ENCODE results near the gene RABL2B. TPM values are rescaled to one million over a fixed set of nuclear protein-coding genes. Genes with fewer than 3 reads are reported as not detected.

The RABL2B gene
- total and polyA plus RNA-seq, 2 experiments from 2014 or later, result 9.7 to 11.8 TPM

DNA sequence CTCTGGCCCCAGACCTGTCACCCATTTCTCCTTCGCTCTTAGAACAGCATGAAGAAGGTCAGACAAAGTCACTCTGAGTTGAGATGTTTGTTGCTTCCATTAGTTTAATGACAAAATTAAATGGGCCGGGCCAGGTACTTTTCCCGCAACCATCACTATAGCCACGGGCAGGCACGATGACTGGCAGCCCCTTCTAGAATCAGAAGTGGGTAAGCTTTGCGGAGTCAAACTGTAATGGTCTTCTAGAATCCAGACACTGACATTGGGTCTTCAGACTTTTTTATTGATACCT lies 47.8 kb downstream of the RABL2B start:
- no peaks in the 10 kb centered on the region for H3K36me3 ChIP-seq (ENCODE audit: insufficient read depth)
- H3K4me1 Mint-ChIP-seq, result peaks cover 6% of the 10 kb centered on the region
- H3K9me2 ChIP-seq (ENCODE audit: insufficient read depth), result no peaks in the 10 kb centered on the region
- no peaks in the 10 kb centered on the region; the same call in 2 of the 3 replicates for H3K9me3 Mint-ChIP-seq
- no peak overlapping the region for H3K4me3 ChIP-seq
- TF ChIP-seq JUNB (IDR thresholded peaks at IDR 0.05; ENCODE audit: unreplicated experiment) (no peak), EZH2 (IDR thresholded peaks at IDR 0.05; ENCODE audit: low read depth, unreplicated experiment) (no peak), NANOG (IDR thresholded peaks at IDR 0.05; ENCODE audit: borderline replicate concordance) (no peak), ZNF114 (CRISPR knock-in tag; IDR thresholded peaks at IDR 0.05) (no peak), STAT1 (IDR thresholded peaks at IDR 0.05; ENCODE audit: unreplicated experiment) (no peak), EZH2phosphoT487 (IDR thresholded peaks at IDR 0.05; ENCODE audit: unreplicated experiment) (no peak)
- TF ChIP-seq, protein P1, sequence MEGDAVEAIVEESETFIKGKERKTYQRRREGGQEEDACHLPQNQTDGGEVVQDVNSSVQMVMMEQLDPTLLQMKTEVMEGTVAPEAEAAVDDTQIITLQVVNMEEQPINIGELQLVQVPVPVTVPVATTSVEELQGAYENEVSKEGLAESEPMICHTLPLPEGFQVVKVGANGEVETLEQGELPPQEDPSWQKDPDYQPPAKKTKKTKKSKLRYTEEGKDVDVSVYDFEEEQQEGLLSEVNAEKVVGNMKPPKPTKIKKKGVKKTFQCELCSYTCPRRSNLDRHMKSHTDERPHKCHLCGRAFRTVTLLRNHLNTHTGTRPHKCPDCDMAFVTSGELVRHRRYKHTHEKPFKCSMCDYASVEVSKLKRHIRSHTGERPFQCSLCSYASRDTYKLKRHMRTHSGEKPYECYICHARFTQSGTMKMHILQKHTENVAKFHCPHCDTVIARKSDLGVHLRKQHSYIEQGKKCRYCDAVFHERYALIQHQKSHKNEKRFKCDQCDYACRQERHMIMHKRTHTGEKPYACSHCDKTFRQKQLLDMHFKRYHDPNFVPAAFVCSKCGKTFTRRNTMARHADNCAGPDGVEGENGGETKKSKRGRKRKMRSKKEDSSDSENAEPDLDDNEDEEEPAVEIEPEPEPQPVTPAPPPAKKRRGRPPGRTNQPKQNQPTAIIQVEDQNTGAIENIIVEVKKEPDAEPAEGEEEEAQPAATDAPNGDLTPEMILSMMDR (conservative IDR thresholded peaks at IDR 0.05; ENCODE audit: low read depth in 2 of 2), result no peak
- TF ChIP-seq, protein P2, sequence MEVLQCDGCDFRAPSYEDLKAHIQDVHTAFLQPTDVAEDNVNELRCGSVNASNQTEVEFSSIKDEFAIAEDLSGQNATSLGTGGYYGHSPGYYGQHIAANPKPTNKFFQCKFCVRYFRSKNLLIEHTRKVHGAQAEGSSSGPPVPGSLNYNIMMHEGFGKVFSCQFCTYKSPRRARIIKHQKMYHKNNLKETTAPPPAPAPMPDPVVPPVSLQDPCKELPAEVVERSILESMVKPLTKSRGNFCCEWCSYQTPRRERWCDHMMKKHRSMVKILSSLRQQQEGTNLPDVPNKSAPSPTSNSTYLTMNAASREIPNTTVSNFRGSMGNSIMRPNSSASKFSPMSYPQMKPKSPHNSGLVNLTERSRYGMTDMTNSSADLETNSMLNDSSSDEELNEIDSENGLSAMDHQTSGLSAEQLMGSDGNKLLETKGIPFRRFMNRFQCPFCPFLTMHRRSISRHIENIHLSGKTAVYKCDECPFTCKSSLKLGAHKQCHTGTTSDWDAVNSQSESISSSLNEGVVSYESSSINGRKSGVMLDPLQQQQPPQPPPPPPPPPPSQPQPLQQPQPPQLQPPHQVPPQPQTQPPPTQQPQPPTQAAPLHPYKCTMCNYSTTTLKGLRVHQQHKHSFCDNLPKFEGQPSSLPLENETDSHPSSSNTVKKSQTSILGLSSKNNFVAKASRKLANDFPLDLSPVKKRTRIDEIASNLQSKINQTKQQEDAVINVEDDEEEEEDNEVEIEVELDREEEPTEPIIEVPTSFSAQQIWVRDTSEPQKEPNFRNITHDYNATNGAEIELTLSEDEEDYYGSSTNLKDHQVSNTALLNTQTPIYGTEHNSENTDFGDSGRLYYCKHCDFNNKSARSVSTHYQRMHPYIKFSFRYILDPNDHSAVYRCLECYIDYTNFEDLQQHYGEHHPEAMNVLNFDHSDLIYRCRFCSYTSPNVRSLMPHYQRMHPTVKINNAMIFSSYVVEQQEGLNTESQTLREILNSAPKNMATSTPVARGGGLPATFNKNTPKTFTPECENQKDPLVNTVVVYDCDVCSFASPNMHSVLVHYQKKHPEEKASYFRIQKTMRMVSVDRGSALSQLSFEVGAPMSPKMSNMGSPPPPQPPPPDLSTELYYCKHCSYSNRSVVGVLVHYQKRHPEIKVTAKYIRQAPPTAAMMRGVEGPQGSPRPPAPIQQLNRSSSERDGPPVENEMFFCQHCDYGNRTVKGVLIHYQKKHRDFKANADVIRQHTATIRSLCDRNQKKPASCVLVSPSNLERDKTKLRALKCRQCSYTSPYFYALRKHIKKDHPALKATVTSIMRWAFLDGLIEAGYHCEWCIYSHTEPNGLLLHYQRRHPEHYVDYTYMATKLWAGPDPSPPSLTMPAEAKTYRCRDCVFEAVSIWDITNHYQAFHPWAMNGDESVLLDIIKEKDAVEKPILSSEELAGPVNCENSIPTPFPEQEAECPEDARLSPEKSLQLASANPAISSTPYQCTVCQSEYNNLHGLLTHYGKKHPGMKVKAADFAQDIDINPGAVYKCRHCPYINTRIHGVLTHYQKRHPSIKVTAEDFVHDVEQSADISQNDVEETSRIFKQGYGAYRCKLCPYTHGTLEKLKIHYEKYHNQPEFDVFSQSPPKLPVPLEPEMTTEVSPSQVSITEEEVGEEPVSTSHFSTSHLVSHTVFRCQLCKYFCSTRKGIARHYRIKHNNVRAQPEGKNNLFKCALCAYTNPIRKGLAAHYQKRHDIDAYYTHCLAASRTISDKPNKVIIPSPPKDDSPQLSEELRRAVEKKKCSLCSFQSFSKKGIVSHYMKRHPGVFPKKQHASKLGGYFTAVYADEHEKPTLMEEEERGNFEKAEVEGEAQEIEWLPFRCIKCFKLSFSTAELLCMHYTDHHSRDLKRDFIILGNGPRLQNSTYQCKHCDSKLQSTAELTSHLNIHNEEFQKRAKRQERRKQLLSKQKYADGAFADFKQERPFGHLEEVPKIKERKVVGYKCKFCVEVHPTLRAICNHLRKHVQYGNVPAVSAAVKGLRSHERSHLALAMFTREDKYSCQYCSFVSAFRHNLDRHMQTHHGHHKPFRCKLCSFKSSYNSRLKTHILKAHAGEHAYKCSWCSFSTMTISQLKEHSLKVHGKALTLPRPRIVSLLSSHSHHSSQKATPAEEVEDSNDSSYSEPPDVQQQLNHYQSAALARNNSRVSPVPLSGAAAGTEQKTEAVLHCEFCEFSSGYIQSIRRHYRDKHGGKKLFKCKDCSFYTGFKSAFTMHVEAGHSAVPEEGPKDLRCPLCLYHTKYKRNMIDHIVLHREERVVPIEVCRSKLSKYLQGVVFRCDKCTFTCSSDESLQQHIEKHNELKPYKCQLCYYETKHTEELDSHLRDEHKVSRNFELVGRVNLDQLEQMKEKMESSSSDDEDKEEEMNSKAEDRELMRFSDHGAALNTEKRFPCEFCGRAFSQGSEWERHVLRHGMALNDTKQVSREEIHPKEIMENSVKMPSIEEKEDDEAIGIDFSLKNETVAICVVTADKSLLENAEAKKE (CRISPR knock-in tag; IDR thresholded peaks at IDR 0.05), result no peak
- TF ChIP-seq, protein P3, sequence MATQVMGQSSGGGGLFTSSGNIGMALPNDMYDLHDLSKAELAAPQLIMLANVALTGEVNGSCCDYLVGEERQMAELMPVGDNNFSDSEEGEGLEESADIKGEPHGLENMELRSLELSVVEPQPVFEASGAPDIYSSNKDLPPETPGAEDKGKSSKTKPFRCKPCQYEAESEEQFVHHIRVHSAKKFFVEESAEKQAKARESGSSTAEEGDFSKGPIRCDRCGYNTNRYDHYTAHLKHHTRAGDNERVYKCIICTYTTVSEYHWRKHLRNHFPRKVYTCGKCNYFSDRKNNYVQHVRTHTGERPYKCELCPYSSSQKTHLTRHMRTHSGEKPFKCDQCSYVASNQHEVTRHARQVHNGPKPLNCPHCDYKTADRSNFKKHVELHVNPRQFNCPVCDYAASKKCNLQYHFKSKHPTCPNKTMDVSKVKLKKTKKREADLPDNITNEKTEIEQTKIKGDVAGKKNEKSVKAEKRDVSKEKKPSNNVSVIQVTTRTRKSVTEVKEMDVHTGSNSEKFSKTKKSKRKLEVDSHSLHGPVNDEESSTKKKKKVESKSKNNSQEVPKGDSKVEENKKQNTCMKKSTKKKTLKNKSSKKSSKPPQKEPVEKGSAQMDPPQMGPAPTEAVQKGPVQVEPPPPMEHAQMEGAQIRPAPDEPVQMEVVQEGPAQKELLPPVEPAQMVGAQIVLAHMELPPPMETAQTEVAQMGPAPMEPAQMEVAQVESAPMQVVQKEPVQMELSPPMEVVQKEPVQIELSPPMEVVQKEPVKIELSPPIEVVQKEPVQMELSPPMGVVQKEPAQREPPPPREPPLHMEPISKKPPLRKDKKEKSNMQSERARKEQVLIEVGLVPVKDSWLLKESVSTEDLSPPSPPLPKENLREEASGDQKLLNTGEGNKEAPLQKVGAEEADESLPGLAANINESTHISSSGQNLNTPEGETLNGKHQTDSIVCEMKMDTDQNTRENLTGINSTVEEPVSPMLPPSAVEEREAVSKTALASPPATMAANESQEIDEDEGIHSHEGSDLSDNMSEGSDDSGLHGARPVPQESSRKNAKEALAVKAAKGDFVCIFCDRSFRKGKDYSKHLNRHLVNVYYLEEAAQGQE (IDR thresholded peaks at IDR 0.05; ENCODE audit: unreplicated experiment), result no peak
- no peak overlapping the region for H3K4me2 ChIP-seq
- no peaks in the 10 kb centered on the region for H3K79me2 ChIP-seq (replicated peaks; ENCODE audit: insufficient read depth)
- no peak overlapping the region for H3K27ac Mint-ChIP-seq
- H4K20me1 ChIP-seq (replicated peaks; ENCODE audit: insufficient read depth), result no peaks in the 10 kb centered on the region
- H3K27me3 Mint-ChIP-seq (ENCODE audit: insufficient read depth, low read depth, poor library complexity), result peaks cover 71% of the 10 kb centered on the region
- no peak overlapping the region for H2AFZ ChIP-seq
- no peaks in the 10 kb centered on the region for H3F3A ChIP-seq (replicated peaks; ENCODE audit: low read depth)
- ATAC-seq (no peak), DNase-seq (ENCODE audit: low spot score) (no peak)
- H3K4me1 ChIP-seq (ENCODE audit: insufficient read depth), result peaks cover 5% of the 10 kb centered on the region; the same call in 1 of the 2 replicates
- peaks cover 66% of the 10 kb centered on the region for H3K27me3 ChIP-seq (ENCODE audit: insufficient read depth)
- no peaks in the 10 kb centered on the region for H3K36me3 Mint-ChIP-seq (ENCODE audit: low read depth)
- H3K4me3 Mint-ChIP-seq, result no peak overlapping the region
- no peak overlapping the region for H3K27ac ChIP-seq (ENCODE audit: low read depth)

Data from GM23338 (cell line).